Measurements from ENCODE around the gene PDZD4.

The PDZD4 gene, protein sequence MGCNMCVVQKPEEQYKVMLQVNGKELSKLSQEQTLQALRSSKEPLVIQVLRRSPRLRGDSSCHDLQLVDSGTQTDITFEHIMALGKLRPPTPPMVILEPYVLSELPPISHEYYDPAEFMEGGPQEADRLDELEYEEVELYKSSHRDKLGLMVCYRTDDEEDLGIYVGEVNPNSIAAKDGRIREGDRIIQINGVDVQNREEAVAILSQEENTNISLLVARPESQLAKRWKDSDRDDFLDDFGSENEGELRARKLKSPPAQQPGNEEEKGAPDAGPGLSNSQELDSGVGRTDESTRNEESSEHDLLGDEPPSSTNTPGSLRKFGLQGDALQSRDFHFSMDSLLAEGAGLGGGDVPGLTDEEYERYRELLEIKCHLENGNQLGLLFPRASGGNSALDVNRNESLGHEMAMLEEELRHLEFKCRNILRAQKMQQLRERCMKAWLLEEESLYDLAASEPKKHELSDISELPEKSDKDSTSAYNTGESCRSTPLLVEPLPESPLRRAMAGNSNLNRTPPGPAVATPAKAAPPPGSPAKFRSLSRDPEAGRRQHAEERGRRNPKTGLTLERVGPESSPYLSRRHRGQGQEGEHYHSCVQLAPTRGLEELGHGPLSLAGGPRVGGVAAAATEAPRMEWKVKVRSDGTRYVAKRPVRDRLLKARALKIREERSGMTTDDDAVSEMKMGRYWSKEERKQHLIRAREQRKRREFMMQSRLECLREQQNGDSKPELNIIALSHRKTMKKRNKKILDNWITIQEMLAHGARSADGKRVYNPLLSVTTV

DNA sequence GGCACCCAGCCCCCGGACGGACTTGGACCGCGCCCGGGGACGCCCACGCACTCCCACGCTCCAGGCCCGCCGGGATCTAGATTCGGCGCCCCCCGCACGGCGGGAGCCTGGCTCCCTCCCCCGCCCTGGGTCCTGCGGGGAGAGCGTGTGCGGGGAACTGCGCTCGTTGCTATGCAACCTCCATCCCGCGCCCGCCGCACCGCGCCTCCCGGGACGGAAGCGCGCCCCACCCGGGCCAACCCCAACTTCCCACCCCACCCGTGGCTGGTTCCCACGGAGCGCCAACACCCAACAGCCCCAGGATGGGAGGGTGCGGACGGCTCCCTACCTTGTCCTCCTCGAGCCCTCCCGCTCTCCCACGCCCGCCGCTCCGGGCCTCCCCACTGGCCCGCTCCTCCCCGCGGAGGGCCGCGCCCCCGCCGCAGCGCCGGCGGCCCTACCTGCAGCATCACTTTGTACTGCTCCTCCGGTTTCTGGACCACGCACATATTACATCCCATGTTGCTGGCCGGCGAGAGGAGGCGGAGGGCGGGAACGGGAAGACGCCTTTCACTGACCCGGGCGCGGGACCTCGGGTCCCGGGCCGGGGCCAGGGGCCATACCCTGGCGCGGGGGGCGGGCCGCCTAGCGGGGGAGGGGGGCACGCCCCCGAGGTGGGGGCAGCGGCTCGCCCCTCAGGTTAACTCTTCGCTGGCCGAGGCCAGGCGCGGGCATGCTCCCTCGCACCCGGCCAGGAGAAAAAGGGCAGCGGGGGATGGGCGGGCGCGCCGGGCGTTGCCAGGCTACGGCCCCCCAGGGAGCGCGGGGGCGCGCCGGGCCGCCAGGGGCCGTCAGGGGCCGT is at the start of gene PDZD4:
Gene PDZD4, minus strand, starts transcription at position 746 of the 841 bp plus-strand sequence. Its CDS starts 246 bp downstream, at position 500.
- DNase-seq (ENCODE audit: low spot score) = no peak

DNA sequence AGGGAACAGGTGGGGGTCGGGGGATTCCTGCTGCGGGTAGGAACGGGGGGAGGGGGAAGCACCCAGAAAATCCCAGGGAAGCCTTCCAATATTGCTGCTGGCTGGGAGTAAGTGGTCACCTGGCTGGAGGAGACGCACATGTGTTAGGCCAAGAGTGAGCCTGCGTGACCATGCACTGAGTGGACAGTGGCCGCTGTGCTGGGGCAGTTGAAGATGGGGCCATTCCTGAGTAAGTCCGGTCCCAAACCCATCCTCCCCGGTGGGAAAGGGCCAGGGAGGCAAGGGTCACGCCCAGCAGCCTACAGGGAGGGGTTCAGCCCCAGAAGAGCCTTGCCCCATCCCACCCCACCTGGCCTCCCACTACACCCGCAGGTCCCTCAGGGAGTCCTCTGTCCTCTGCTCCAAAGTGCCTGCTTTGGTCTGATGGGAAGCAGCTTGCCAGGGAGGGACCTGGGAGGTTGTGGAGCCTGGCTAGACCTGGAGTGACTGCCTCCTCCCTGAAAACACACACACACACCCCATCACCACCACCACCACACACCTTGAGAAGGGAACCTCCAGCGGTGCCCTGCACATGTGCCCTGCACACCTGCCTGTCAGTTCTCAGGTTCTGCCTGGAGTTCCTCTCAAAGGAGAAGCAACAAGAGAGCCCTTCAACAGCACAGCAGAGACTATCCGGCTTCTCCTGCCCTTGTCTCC is 49.5 kb upstream of the PDZD4 start:
- no peak for DNase-seq (ENCODE audit: low spot score)

DNA sequence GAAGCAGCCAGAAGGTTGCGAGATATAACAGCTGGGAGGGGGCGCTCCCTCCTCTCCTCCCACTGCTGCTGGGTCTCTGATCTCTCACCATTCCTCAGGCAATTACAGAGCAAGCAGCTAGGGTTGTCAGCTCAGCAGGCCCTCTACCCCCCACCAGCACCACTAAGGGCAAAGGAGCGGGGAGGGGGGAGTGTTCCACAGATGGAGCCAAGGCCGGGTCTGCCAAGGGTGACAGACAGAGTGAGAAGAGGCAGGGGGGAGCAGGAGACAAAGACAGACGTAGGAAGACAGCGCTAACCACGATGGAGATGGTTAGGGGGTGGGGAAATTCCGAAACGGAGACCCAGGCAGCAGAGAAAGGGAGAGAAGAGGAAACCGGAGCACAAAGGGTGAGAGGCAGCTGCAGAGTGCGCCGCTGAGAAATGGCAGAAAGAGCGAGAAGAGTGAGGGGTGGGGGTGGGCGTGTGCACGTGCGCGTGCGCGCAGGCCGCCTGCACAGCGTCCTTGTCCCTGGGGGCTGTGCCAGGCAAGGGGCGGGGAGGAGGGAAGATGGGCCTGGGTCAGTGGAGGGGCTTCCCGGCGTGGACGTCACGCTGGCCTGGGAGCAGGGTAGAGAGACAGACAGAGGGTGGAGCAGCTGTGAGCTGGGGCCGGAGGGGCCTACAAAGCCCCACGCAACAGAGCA is 48.8 kb upstream of the PDZD4 start:
- no peak for DNase-seq (ENCODE audit: low spot score)

DNA sequence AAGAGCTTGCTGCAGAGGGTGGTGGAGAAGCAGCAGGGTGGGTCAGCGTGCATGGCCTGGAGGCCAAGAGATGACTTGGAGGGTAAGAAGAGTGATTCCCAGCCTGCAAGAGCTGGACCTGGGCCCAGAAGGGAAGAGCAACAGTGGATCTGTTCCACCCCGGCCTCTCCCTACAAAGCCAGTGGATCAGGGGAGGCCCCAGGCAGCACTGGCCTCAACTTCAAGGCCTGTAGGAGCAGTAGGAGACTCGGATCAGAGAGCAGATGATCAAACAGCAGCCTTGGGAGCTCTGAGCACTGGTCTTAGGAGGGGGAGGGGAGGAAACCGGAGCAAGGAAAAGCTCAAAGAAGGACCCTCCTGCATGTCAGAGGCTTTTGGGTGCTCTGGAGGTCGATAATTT is 48.0 kb upstream of the PDZD4 start:
- no peak for DNase-seq (ENCODE audit: low spot score)

DNA sequence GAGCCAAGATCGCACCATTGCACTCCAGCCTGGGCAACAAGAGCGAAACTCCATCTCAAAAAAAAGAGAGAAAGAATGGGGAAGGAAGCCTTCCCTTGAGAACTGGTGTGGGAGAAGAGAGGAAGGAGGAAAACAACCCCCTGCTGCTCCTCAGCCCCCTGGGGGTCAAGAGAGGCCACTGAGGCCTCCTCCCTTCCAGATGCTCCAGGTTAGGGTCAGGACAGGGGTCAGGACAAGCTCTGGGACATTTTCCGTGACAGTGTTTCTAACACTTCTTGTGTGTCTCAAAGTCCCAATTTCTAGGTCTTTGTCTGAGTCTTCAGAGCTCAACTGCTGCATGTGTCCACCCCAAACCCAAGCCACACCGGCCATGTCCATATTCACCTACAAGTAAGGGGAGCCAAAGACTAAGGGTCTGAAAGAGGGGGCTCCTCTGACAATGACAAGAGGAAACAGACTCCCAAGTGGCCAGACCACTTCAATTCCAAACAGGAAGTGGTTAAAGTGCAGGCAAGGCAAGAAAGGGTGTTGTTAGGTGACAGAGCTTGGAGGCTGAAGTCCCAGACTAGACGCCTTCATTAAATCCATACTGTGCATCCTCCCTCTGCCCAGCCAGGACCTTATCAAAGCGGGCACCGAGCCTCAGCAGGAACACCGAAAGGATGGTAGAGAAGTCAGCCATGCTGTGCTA is 47.4 kb upstream of the PDZD4 start:
- DNase-seq (ENCODE audit: low spot score) = no peak

- no peak for DNase-seq (ENCODE audit: low spot score)
These were observed 45.8 kb upstream of the PDZD4 start for GRCh38 chrX:153876112-153876491.

- DNase-seq (ENCODE audit: low spot score) = peak; percentile 27
These were observed 45.2 kb upstream of the PDZD4 start for GRCh38 chrX:153875391-153876111.

DNA sequence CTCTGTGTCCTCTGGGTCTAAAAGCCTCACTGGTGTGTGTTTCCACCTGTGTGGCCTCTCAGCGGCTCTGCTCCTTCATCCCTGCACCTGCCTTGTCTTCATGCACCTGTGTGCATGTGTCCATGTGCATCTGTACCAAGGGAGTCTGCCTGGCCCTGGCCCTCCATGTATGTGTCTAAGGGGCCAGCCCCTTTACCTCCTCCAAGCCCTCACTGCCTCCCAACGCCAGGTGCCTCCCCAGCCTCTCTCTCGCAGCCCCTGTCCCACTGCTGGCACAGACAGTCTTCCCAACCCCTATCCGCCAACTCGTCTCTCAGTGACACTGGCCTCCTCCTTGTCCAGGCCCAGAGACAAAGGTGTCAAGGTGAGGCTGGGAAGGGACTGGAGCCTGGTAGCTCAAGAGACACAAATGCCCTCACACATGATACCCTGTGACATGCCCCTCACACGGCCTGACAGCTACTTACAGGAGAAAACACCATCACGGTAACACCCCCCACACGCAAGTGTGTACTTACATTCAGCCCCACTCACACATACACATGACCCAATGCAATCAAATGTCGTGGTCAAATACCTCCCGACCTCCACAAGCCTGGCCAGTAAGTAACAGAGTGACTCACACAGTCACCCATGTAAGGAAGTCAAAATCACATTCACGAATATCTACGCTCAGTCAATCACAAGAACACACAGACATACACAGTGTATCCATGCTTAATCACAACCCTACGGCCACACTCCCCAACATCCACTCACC is 44.2 kb upstream of the PDZD4 start:
- DNase-seq (ENCODE audit: low spot score) = no peak

DNA sequence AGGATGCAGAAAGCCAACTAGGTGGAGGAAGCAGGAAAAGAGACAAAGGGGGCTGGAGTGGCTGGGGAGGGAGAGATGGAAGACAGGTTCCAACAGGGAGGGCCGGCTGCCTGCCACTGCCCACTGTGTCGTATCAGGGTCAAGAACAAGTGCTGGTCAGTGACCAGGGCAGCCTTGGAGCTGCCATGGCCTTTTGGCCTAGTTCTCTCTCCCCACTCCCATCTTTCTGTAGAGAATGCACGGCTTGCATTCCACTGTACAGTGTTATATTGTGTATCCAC is 43.7 kb upstream of the PDZD4 start:
- DNase-seq (ENCODE audit: low spot score) = no peak

- no peak for DNase-seq (ENCODE audit: low spot score)
These were observed 43.1 kb upstream of the PDZD4 start for GRCh38 chrX:153873282-153874084.

- no peak for DNase-seq (ENCODE audit: low spot score)
These were observed 41.9 kb upstream of the PDZD4 start for GRCh38 chrX:153871946-153872878.

DNA sequence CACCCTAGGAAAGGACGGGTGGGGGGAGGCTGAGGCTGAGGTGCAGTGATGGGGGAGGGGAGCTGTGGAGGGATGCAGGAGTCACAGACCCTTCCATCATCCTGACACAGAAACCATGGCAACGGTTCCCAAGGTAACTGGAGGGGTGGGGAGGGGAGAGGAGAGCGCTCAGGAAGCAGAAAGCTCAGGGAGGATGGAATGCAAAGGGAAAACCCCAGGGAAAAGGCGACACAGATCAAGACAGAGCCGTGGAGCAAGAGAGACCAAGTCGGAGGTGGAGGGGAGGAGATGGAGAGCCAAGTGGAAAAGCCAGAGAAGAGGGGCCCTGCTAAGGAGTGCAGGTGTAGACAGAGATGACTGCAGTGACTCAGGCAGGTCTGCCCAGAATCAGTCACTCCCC is 41.1 kb upstream of the PDZD4 start:
- no peak for DNase-seq (ENCODE audit: low spot score)

GRCh38 chrX:153870791-153871360 is 40.5 kb upstream of the PDZD4 start:
- DNase-seq (ENCODE audit: low spot score) = no peak

DNA sequence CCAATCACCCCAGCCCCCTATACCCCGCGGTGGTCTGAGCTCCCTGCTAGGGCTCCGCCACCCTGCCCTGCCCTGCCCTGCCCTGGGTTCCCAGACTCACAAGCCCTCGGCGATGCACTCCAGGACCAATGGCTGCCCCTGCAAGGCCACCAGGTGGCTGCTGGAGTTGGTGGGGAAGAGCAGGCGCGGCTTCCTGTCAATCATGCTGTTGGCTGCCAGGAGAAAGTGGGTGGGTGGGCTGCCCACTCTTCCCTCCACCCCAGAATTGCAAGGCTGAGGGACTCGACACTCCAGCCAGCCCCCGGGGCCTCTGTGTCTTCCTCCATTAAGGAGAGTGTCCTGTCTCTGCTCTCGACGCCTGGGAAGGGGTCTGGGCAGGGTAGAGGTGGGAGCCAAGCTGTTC is 39.9 kb upstream of the PDZD4 start:
- DNase-seq (ENCODE audit: low spot score) = no peak

DNA sequence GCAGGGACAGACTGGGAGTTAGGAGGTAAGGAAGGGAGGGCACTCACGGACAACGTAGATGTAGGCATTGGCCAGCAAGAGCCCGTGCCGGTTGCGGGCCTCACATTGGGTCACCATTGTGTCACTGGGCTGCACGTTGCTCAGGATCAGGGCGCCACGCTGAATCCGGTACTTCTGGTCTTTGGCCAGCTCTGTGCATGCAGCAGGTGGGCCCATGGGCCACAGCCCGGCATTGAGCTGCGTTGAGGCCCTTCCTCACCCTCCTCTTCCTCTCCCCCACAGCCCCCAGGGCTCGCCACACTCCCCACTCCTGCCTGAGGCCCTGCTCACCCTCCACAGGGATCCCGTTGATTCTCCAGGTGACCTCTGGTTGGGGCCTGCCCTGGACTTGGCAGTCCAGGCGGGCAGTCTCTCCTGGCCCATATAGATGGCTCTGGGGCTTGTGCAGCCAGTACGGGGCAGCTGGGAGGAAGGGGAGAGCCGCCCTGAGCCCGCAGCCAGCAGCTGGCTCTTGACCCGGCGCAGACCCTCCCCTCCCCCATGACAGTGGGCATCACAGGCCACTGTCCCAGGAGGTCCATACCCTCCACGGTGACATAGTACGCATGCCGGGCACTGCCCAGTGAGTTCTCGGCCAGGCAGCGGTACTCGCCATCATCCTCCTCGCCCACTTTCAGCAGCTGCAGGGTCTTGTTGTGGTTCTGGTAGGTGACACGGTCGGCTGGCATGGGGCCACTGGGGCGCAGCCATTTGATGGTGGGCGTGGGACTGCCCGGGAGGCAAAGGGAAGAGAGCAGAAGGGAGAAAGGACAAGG is 39.3 kb upstream of the PDZD4 start:
- DNase-seq (ENCODE audit: low spot score) = no peak

Measured in Ammon's horn (tissue), 1 donor.